B cell (primary cell): ENCODE results near the gene CXXC5. TPM values are rescaled to one million over a fixed set of nuclear protein-coding genes. Genes with fewer than 3 reads are reported as not detected.

Experiments
- ATAC-seq: fragments of 200-7000 bp; cut with Tn5 transposase; one replicate; pipeline ENCODE4 v1.10.0; 2021; ENCODE audit warnings: low read depth, mild to moderate bottlenecking, moderate number of reproducible peaks, moderate library complexity
- CTCF ChIA-PET: fragments of 350-600 bp; sonication (Branson Sonifier 250); formaldehyde crosslinking; loops from one replicate; lab custom pipeline; 2021; ENCODE audit warnings: antibody characterized with exemption, inconsistent platforms; lab: Charles Lee
- POLR2A ChIA-PET: fragments of 350-600 bp; sonication (Branson Sonifier 250); formaldehyde crosslinking; loops from one replicate; lab custom pipeline; 2021; ENCODE audit warnings: antibody characterized with exemption; lab: Charles Lee
- DNase-seq: peaks from one replicate; pipeline ENCODE4 v3.0.0; 2013
- H2AFZ ChIP-seq: 2 replicates; pipeline ENCODE4 v1.6.1; 2012; ENCODE audit warnings: mild to moderate bottlenecking, low read depth, low read length; ENCODE audit not compliant: insufficient read depth, poor library complexity, severe bottlenecking
- H3K27ac ChIP-seq, 2 donors: 1 replicate in 1 of 2; 2 replicates in 1 of 2; pipeline ENCODE4 v1.5.1; 2012 to 2013; ENCODE audit warnings: low read length in 2 of 2, mild to moderate bottlenecking in 2 of 2, moderate library complexity in 1 of 2
- H3K27me3 ChIP-seq, 4 experiments: fragments of 200-600 bp in 1 of 4; sonication (generic) in 1 of 4; replicated peaks in 1 of 4; 1 replicate in 2 of 4; 2 replicates in 2 of 4; pipeline versions ENCODE4 v1.6.1 to v1.7.0; 2013 to 2016; ENCODE audit warnings: low read length in 3 of 4, mild to moderate bottlenecking in 2 of 4, mixed read lengths in 1 of 4, moderate library complexity in 1 of 4; ENCODE audit not compliant: insufficient read depth in 4 of 4, control insufficient read depth in 3 of 4; ENCODE audit errors: control extremely low read depth in 1 of 4
- H3K36me3 ChIP-seq, 2 experiments: replicated peaks in 1 of 2; 1 replicate in 1 of 2; 2 replicates in 1 of 2; pipeline versions ENCODE4 v1.6.1 to v1.7.1; 2013; ENCODE audit warnings: low read length in 1 of 2; ENCODE audit not compliant: insufficient read depth in 2 of 2, control insufficient read depth in 1 of 2; ENCODE audit errors: control extremely low read depth in 1 of 2, extremely low read depth in 1 of 2
- H3K4me1 ChIP-seq, 2 donors: fragments of 200-600 bp in 1 of 2; sonication (generic) in 1 of 2; 1 replicate in 1 of 2; 2 replicates in 1 of 2; pipeline versions ENCODE4 v1.5.1 to v1.6.1; 2013 to 2017; ENCODE audit warnings: low read length in 2 of 2; ENCODE audit not compliant: control insufficient read depth in 2 of 2, insufficient read depth in 2 of 2
- H3K4me2 ChIP-seq: replicated peaks from 2 replicates; pipeline ENCODE3; 2012; ENCODE audit warnings: mild to moderate bottlenecking, low read depth, low read length; ENCODE audit not compliant: poor library complexity, severe bottlenecking
- H3K4me3 ChIP-seq, 5 experiments: fragments of 200-600 bp in 1 of 5; sonication (generic) in 1 of 5; 1 replicate in 3 of 5; 2 replicates in 2 of 5; pipeline versions ENCODE4 v1.5.1 to v1.7.0; 2011 to 2016; ENCODE audit warnings: low read length in 4 of 5, mild to moderate bottlenecking in 4 of 5, low read depth in 2 of 5, control low read depth in 1 of 5, moderate library complexity in 1 of 5; ENCODE audit not compliant: insufficient read depth in 1 of 5; ENCODE audit errors: control extremely low read depth in 1 of 5, extremely low read depth in 1 of 5
- H3K79me2 ChIP-seq: fragments of 200-600 bp; sonication (generic); one replicate; pipeline ENCODE4 v1.6.0; 2016; ENCODE audit warnings: low read length; ENCODE audit not compliant: control insufficient read depth, insufficient read depth
- H3K9ac ChIP-seq: fragments of 200-600 bp; sonication (generic); 2 replicates; pipeline ENCODE4 v1.6.1; 2017; ENCODE audit warnings: mild to moderate bottlenecking, low read length, moderate library complexity
- H3K9me3 ChIP-seq, 3 donors: one replicate each; pipeline versions ENCODE4 v1.6.1 to v1.7.1; 2013; ENCODE audit warnings: low read length in 2 of 3; ENCODE audit not compliant: control insufficient read depth in 2 of 3, insufficient read depth in 1 of 3; ENCODE audit errors: control extremely low read depth in 1 of 3
- H4K20me1 ChIP-seq: 2 replicates; pipeline ENCODE4 v1.6.0; 2012; ENCODE audit warnings: mild to moderate bottlenecking, low read length; ENCODE audit not compliant: insufficient read depth, control insufficient read depth, poor library complexity, severe bottlenecking
- H3K27ac Mint-ChIP-seq: one replicate; pipeline ENCODE4 v1.8.0; 2021; ENCODE audit warnings: mixed read lengths
- H3K27me3 Mint-ChIP-seq: one replicate; pipeline ENCODE4 v1.8.0; 2021; ENCODE audit warnings: mixed read lengths
- H3K4me1 Mint-ChIP-seq: one replicate; pipeline ENCODE4 v1.8.0; 2021; ENCODE audit warnings: mixed read lengths
- H3K4me3 Mint-ChIP-seq: one replicate; pipeline ENCODE4 v1.8.0; 2021; ENCODE audit warnings: mixed read lengths
- H3K9me3 Mint-ChIP-seq: one replicate; pipeline ENCODE4 v1.8.0; 2022; ENCODE audit warnings: mixed read lengths; ENCODE audit not compliant: insufficient read depth
- CTCF ChIP-seq: fragments of 200-600 bp; IDR thresholded peaks from one replicate; pipeline ENCODE4 v1.8.0; 2022; ENCODE audit warnings: antibody characterized with exemption, mild to moderate bottlenecking
- EZH2 ChIP-seq: IDR thresholded peaks from 2 replicates; pipeline ENCODE4 v1.6.1; 2012; ENCODE audit warnings: borderline replicate concordance, low read depth, mild to moderate bottlenecking, moderate library complexity, low read length; ENCODE audit not compliant: insufficient read depth, poor library complexity, severe bottlenecking
- WGBS: methylation state at CpG from one replicate; pipeline ENCODE4 v1.1.5; 2013; ENCODE audit warnings: missing lambda C conversion rate; ENCODE audit not compliant: insufficient coverage; 5-methylcytosine and 5-hydroxymethylcytosine counted together
- intact Hi-C: fragments of 100-400 bp; cut with micrococcal nuclease; formaldehyde crosslinking; loops from one replicate; pipeline ENCODE4 v1.10.0; 2022
- polyA plus RNA-seq: library from polyadenylated mRNA; depleted of rRNA; stranded (reverse); fragments of >200 nt; gene quantifications from 2 replicates; pipeline ENCODE4 v1.2.3, GENCODE V29; 2012
- total RNA-seq, 2 donors: library from RNA; stranded (reverse); fragments of 120-200 nt in 1 of 2; gene quantifications; 1 replicate in 1 of 2; 2 replicates in 1 of 2; pipeline versions ENCODE4 v1.2.3 to v1.2.4, GENCODE V29; 2013 to 2022

CXXC5 gene
- total and polyA plus RNA-seq, 2 donors (not counting 1 experiment from before 2014, with no cell fraction given) = 126 to 143 TPM

DNA sequence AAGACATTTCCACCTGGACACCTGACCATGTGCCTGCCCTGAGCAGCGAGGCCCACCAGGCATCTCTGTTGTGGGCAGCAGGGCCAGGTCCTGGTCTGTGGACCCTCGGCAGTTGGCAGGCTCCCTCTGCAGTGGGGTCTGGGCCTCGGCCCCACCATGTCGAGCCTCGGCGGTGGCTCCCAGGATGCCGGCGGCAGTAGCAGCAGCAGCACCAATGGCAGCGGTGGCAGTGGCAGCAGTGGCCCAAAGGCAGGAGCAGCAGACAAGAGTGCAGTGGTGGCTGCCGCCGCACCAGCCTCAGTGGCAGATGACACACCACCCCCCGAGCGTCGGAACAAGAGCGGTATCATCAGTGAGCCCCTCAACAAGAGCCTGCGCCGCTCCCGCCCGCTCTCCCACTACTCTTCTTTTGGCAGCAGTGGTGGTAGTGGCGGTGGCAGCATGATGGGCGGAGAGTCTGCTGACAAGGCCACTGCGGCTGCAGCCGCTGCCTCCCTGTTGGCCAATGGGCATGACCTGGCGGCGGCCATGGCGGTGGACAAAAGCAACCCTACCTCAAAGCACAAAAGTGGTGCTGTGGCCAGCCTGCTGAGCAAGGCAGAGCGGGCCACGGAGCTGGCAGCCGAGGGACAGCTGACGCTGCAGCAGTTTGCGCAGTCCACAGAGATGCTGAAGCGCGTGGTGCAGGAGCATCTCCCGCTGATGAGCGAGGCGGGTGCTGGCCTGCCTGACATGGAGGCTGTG is 32.4 kb downstream of the CXXC5 start:
- no peak overlapping the region for H3K27ac ChIP-seq
- Mint-ChIP-seq H3K27ac (no peak overlapping the region), H3K27me3 (no peaks in the 10 kb centered on the region), H3K4me3 (no peak overlapping the region), H3K4me1 (peaks cover 54% of the 10 kb centered on the region), H3K9me3 (no peaks in the 10 kb centered on the region)
- ATAC-seq = no peak
- H3K4me2 ChIP-seq = no peak overlapping the region
- no peak overlapping the region for H3K9ac ChIP-seq
- ChIA-PET POLR2A (no interaction called here), CTCF (interaction anchor here (1.1 to 14.0 kb wide), 2 partner anchors 9 to 45 kb away, joined by 4 to 502 read pairs; no protein-coding TSS in a partner anchor)
- H3K27me3 ChIP-seq = no peaks in the 10 kb centered on the region
- WGBS = 97% methylated on average over 36 of the region's 36 CpGs
- no peak for DNase-seq
- no peak for TF ChIP-seq CTCF
- TF ChIP-seq EZH2 = no peak
- H2AFZ ChIP-seq = no peak overlapping the region
- peaks cover 17 to 37% of the 10 kb centered on the region in 2 donors for H3K4me1 ChIP-seq
- peaks cover 79% of the 10 kb centered on the region for H3K79me2 ChIP-seq
- peaks cover 0 to 84% of the 10 kb centered on the region in 2 experiments for H3K36me3 ChIP-seq
- intact Hi-C loops = no loop called here
- no peak overlapping the region for H3K4me3 ChIP-seq
- H4K20me1 ChIP-seq = peaks cover 96% of the 10 kb centered on the region
- H3K9me3 ChIP-seq = no peaks in the 10 kb centered on the region

- intact Hi-C loops = no loop called here
- CTCF ChIA-PET = interaction anchor here (0.5 to 14.0 kb wide), 2 partner anchors 46 to 66 kb away, joined by 3 to 502 read pairs; no protein-coding TSS in a partner anchor
- H3K4me1 Mint-ChIP-seq = peaks cover 57% of the 10 kb centered on the region
Measured at GRCh38 chr5:139681112-139681458, 32.9 kb downstream of the CXXC5 start.

More at GRCh38 chr5:139681112-139681458, 32.9 kb downstream of the CXXC5 start:
- ATAC-seq (no peak), DNase-seq (no peak)
- H3K4me3 Mint-ChIP-seq = no peak overlapping the region
- H3K27ac Mint-ChIP-seq = no peak overlapping the region
- over 99% methylated on average over 19 of the region's 22 CpGs for WGBS
- H3K9me3 ChIP-seq = no peaks in the 10 kb centered on the region
- H3K4me2 ChIP-seq = no peak overlapping the region
- no peaks in the 10 kb centered on the region for H3K27me3 ChIP-seq
- peaks cover 97% of the 10 kb centered on the region for H4K20me1 ChIP-seq
- peaks cover 76% of the 10 kb centered on the region for H3K79me2 ChIP-seq
- H2AFZ ChIP-seq = no peak overlapping the region
- H3K36me3 ChIP-seq = peaks cover 0 to 86% of the 10 kb centered on the region in 2 experiments
- H3K4me1 ChIP-seq = peaks cover 20 to 39% of the 10 kb centered on the region in 2 donors
- no peaks in the 10 kb centered on the region for H3K9me3 Mint-ChIP-seq
- TF ChIP-seq CTCF (no peak), EZH2 (no peak)
- H3K4me3 ChIP-seq = no peak overlapping the region
- H3K9ac ChIP-seq = no peak overlapping the region
- POLR2A ChIA-PET = no interaction called here
- H3K27me3 Mint-ChIP-seq = no peaks in the 10 kb centered on the region
- no peak overlapping the region for H3K27ac ChIP-seq
